Hepatocyte (in vitro differentiated cells): ENCODE data around the gene SLC38A7.

ENCODE experiments used
- EZH2 ChIP-seq: fragments of 200-600 bp; sonication (generic); IDR thresholded peaks from 2 replicates; pipeline ENCODE4 v1.6.1; 2016; ENCODE audit warnings: antibody characterized with exemption, mild to moderate bottlenecking, borderline replicate concordance
- TF ChIP-seq, protein P1 (sequence below): fragments of 200-600 bp; sonication (generic); IDR thresholded peaks from 2 replicates; pipeline ENCODE4 v1.5.1; 2016; ENCODE audit warnings: antibody characterized with exemption, mild to moderate bottlenecking; ENCODE audit not compliant: poor library complexity

GRCh38 chr16:58624209-58624608, 60.4 kb downstream of the SLC38A7 start:
- TF ChIP-seq EZH2 = no peak
- TF ChIP-seq, protein P1, sequence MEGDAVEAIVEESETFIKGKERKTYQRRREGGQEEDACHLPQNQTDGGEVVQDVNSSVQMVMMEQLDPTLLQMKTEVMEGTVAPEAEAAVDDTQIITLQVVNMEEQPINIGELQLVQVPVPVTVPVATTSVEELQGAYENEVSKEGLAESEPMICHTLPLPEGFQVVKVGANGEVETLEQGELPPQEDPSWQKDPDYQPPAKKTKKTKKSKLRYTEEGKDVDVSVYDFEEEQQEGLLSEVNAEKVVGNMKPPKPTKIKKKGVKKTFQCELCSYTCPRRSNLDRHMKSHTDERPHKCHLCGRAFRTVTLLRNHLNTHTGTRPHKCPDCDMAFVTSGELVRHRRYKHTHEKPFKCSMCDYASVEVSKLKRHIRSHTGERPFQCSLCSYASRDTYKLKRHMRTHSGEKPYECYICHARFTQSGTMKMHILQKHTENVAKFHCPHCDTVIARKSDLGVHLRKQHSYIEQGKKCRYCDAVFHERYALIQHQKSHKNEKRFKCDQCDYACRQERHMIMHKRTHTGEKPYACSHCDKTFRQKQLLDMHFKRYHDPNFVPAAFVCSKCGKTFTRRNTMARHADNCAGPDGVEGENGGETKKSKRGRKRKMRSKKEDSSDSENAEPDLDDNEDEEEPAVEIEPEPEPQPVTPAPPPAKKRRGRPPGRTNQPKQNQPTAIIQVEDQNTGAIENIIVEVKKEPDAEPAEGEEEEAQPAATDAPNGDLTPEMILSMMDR = no peak
